Fibroblast of skin of back (primary cell): ENCODE data around the gene CRTAC1.
"Not testable (repeated sequence)": the region's sequence is repeated elsewhere in the genome, so short reads cannot be mapped to it uniquely, and the experiment has no call there.

ENCODE experiments used
- DNase-seq: peaks from one replicate; pipeline ENCODE4 v3.0.0-alpha.2; 2013

The CRTAC1 gene

GRCh38 chr10:97867220-97867800, 163.1 kb downstream of the CRTAC1 start:
- DNase-seq, result no peak

GRCh38 chr10:97866524-97867219, 163.7 kb downstream of the CRTAC1 start:
- no peak for DNase-seq

- no peak for DNase-seq
Measured at GRCh38 chr10:97865488-97865887, 164.9 kb downstream of the CRTAC1 start.

- DNase-seq, result no peak
Measured at GRCh38 chr10:97863808-97864207, 166.6 kb downstream of the CRTAC1 start.

- no peak for DNase-seq
Measured at GRCh38 chr10:97861924-97862323, 168.5 kb downstream of the CRTAC1 start.

- DNase-seq, result peak; percentile 75
Measured at GRCh38 chr10:97861097-97861750, 169.2 kb downstream of the CRTAC1 start.

- no peak for DNase-seq
Measured at GRCh38 chr10:97858001-97858439, 172.4 kb downstream of the CRTAC1 start.

- no peak for DNase-seq
Measured at GRCh38 chr10:97854743-97855142, 175.7 kb downstream of the CRTAC1 start.

GRCh38 chr10:97852840-97853405, 177.5 kb downstream of the CRTAC1 start:
- no peak for DNase-seq

- no peak for DNase-seq
Measured at GRCh38 chr10:97852277-97852676, 178.1 kb downstream of the CRTAC1 start.

- no peak for DNase-seq
Measured at GRCh38 chr10:97851341-97852001, 178.9 kb downstream of the CRTAC1 start.

- DNase-seq, result no peak
Measured at GRCh38 chr10:97850446-97850845, 180.0 kb downstream of the CRTAC1 start.

GRCh38 chr10:97849687-97850402, 180.6 kb downstream of the CRTAC1 start, which contains the start of gene GOLGA7B:
Gene GOLGA7B (plus strand): TSS chr10:97849843. CDS start chr10:97850304, 461 bp downstream.
- DNase-seq, result peak; percentile 44

GRCh38 chr10:97849103-97849686, 181.2 kb downstream of the CRTAC1 start:
- DNase-seq, result no peak

GRCh38 chr10:97844678-97845077, 185.7 kb downstream of the CRTAC1 start:
- no peak for DNase-seq

GRCh38 chr10:97843972-97844371, 186.4 kb downstream of the CRTAC1 start:
- DNase-seq, result not testable (repeated sequence)

- no peak for DNase-seq
Measured at GRCh38 chr10:97843281-97843671, 187.1 kb downstream of the CRTAC1 start.

- no peak for DNase-seq
Measured at GRCh38 chr10:97842656-97843280, 187.7 kb downstream of the CRTAC1 start.

- not testable (repeated sequence) for DNase-seq
Measured at GRCh38 chr10:97842114-97842513, 188.3 kb downstream of the CRTAC1 start.

- not testable (repeated sequence) for DNase-seq
Measured at GRCh38 chr10:97841166-97841565, 189.3 kb downstream of the CRTAC1 start.

GRCh38 chr10:97838091-97838490, 192.3 kb downstream of the CRTAC1 start:
- DNase-seq, result no peak
